ENCODE data around the gene ACTR2.

The ACTR2 gene

DNA sequence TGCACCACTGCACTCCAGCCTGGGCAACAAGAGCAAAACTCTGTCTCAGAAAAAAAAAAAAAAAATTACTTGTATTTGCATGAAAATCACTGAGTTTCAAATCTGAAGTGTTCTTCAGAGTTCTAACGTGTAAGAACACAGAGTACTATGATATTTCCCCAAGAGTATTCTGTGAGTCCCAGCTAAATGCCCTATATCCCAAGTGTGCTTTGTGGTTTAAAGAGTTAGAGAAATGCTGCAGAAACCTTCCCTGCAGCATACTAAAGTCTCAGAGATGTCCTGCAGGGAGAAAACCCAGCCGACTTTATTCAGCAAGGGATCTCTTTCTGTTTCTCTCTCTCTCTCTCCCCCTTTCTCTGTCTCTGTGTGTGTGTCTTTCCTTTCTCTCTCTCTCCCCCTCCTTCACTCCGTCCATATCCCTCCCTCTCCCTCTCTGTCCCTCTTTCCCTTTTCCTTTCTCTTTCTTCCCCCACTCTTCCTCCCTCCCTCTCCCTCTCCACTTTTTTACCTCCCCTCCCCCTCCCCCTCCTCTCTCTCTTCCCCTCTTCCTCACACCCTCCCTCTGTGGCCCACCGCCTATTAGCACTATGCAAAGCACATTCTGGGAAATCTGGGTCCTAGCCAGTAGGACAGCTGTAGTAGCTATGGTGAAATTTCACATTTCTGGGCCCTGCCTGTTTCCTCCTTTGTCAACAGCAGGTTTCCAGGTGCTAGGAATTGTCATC lies 54.2 kb downstream of the ACTR2 start:
- Histone ChIP-seq H3K4me3 (ENCODE audit: low read depth in 1 of 2, low read length in 2 of 2) (no peak overlapping the region), H3K36me3 (ENCODE audit: insufficient read depth, low read length) (no peaks in the 10 kb centered on the region), H3K9ac (ENCODE audit: low read length) (no peak overlapping the region), H3K9me3 (ENCODE audit: low read length) (no peaks in the 10 kb centered on the region), H3K4me1 (ENCODE audit: insufficient read depth, low read length) (no peaks in the 10 kb centered on the region), H3K27ac (ENCODE audit: low read depth, low read length) (no peak overlapping the region), H3K27me3 (ENCODE audit: control insufficient read depth in 1 of 2, insufficient read depth in 2 of 2, low read length in 2 of 2) (no peaks in the 10 kb centered on the region)

DNA sequence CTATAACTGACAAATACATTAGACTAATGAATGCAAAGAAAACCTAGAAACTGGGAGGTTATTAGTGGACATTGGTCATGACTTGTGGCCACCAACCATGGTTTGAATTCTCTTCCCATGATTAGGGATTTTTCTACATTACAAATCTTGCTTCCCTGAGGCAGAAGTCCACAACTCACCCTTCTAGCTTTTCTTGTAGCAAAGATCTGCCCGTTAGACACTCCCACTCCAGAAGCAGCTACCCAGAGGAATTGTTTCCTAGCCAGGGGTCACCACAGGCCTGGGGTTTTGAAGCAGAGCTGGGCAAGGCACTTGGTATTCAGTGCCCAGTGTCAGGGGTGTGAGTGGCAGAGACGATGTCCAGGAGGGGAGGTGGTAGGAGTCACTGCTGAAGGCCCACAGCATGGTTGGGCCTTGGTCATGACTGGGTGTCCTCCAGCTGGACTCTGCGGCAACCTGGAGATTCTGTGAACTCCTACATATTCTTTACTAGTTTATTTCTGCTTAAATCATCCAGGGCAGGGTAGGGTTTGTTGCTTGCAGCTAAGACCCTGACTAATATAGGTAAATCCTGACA lies 54.9 kb downstream of the ACTR2 start:
- no peaks in the 10 kb centered on the region for H3K4me1 ChIP-seq (ENCODE audit: insufficient read depth, low read length)
- no peaks in the 10 kb centered on the region for H3K9me3 ChIP-seq (ENCODE audit: low read length)
- H3K4me3 ChIP-seq (ENCODE audit: low read depth in 1 of 2, low read length in 2 of 2) = no peak overlapping the region
- no peak overlapping the region for H3K9ac ChIP-seq (ENCODE audit: low read length)
- H3K27ac ChIP-seq (ENCODE audit: low read depth, low read length) = no peak overlapping the region
- H3K27me3 ChIP-seq (ENCODE audit: control insufficient read depth in 1 of 2, insufficient read depth in 2 of 2, low read length in 2 of 2) = no peaks in the 10 kb centered on the region
- no peaks in the 10 kb centered on the region for H3K36me3 ChIP-seq (ENCODE audit: insufficient read depth, low read length)

DNA sequence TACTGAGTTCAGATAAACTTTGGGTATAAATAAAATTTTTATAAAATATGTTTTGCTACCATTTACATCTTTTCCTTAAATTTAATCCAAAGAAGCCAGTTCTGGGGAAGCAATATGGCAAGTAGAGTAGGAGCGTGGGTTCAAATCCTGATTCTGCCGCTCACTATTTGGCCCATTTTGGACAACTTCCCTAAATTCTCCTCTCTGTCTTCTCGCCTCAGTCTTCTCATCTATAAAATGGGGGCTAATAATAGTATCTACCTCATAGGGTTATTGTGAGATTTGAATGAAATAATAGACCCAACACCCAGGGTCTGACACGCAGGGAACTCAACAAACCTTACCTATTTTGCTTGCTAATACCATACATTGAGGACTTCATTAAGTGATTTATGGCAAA lies 59.7 kb downstream of the ACTR2 start:
- Histone ChIP-seq H3K36me3 (ENCODE audit: insufficient read depth, low read length) (no peaks in the 10 kb centered on the region), H3K4me3 (ENCODE audit: low read depth in 1 of 2, low read length in 2 of 2) (no peak overlapping the region), H3K9me3 (ENCODE audit: low read length) (no peaks in the 10 kb centered on the region), H3K9ac (ENCODE audit: low read length) (no peak overlapping the region), H3K27ac (ENCODE audit: low read depth, low read length) (no peak overlapping the region), H3K27me3 (ENCODE audit: control insufficient read depth in 1 of 2, insufficient read depth in 2 of 2, low read length in 2 of 2) (no peaks in the 10 kb centered on the region), H3K4me1 (ENCODE audit: insufficient read depth, low read length) (peaks cover 10% of the 10 kb centered on the region)

DNA sequence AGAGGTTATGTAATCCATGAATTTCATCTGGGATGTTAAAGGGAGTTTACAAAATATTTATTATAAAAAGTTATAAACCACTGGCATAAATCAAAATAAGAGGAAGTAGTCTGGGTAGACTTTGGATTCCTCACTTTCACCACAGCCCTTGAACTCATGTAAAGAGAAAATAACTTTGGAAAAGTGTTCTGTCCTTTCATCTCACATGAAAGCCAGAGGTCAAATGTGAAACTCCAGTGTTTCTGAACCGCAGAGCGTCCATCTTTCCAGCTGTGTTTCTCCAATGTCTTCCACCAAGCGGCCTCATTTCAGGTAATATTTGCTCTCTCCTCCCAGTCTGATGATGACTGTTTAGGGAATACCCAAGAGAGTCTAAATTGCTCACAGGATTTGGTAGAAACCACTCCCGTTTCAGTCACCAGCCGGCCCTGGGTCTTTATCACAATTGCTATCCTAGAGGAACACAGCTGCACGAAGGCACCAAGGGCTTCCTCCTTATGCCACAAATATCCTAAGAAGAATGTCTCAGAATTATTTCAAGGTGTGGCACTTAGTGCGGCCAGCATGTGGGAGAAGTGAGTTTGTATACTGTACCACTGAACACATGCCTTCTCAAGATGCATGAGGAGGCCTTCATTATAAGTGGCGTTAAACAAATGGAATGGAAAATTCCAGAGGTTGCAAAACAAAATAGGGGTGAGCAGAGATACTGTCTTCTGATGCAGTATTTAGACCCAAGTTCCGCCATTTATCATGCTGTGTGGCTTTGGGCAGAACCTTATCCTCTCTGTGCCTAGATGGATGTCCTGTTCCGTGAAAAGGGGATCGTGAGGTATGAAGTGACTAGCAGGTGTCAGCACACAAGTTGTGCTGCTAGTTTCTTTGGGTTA lies 63.8 kb downstream of the ACTR2 start:
- Histone ChIP-seq H3K4me3 (ENCODE audit: low read depth in 1 of 2, low read length in 2 of 2) (no peak overlapping the region), H3K4me1 (ENCODE audit: insufficient read depth, low read length) (peaks cover 10% of the 10 kb centered on the region), H3K36me3 (ENCODE audit: insufficient read depth, low read length) (no peaks in the 10 kb centered on the region), H3K27ac (ENCODE audit: low read depth, low read length) (no peak overlapping the region), H3K9me3 (ENCODE audit: low read length) (no peaks in the 10 kb centered on the region), H3K9ac (ENCODE audit: low read length) (no peak overlapping the region), H3K27me3 (ENCODE audit: control insufficient read depth in 1 of 2, insufficient read depth in 2 of 2, low read length in 2 of 2) (no peaks in the 10 kb centered on the region)

DNA sequence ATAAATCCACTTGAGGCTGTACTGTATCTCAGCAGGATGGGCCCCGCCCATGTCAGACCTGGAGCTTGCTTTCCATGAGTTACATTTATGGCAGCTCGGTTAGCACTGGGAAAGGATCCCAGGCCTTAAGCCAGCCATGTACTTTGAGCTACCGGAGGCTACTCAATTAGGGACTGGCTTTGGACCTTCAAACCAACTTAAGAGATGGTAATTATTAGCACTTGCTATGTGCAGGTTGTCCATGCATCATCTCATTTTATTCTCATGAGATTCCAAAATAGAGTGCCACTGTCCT lies 64.4 kb downstream of the ACTR2 start:
- Histone ChIP-seq H3K27me3 (ENCODE audit: control insufficient read depth in 1 of 2, insufficient read depth in 2 of 2, low read length in 2 of 2) (no peaks in the 10 kb centered on the region), H3K4me3 (ENCODE audit: low read depth in 1 of 2, low read length in 2 of 2) (no peak overlapping the region), H3K4me1 (ENCODE audit: insufficient read depth, low read length) (peaks cover 10% of the 10 kb centered on the region), H3K9me3 (ENCODE audit: low read length) (no peaks in the 10 kb centered on the region), H3K36me3 (ENCODE audit: insufficient read depth, low read length) (no peaks in the 10 kb centered on the region), H3K9ac (ENCODE audit: low read length) (no peak overlapping the region), H3K27ac (ENCODE audit: low read depth, low read length) (no peak overlapping the region)

DNA sequence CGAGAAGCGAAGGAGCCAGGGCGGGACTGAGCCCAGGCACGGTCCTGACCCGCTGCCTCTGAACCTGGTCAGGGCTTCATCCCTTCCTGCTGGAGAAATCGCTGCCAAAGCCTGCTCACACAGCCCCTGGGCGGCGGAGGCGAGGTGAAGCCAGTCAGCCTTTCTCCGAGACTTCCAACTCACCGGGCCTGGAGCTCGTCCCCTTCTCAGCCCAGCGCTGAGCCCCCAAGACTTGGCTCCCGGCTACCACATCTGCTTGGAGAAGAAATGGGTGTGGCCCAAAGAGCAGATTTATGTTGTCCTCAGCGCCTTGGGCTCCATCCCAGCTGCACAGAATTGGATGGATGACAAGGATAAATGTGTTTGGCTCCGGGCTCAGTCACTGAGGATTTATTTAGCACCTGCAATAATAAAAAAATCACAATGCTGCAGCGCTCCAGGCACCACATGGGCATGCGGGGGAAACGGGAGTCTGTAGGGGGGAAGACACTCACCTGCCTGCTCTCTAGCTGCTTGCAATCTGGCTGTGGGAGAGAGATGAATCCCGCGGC lies 64.9 kb downstream of the ACTR2 start:
- H3K27me3 ChIP-seq (ENCODE audit: control insufficient read depth in 1 of 2, insufficient read depth in 2 of 2, low read length in 2 of 2) = no peaks in the 10 kb centered on the region
- H3K36me3 ChIP-seq (ENCODE audit: insufficient read depth, low read length) = no peaks in the 10 kb centered on the region
- H3K4me1 ChIP-seq (ENCODE audit: insufficient read depth, low read length) = peaks cover 10% of the 10 kb centered on the region
- no peak overlapping the region for H3K27ac ChIP-seq (ENCODE audit: low read depth, low read length)
- no peaks in the 10 kb centered on the region for H3K9me3 ChIP-seq (ENCODE audit: low read length)
- H3K9ac ChIP-seq (ENCODE audit: low read length) = no peak overlapping the region
- no peak overlapping the region for H3K4me3 ChIP-seq (ENCODE audit: low read depth in 1 of 2, low read length in 2 of 2)

DNA sequence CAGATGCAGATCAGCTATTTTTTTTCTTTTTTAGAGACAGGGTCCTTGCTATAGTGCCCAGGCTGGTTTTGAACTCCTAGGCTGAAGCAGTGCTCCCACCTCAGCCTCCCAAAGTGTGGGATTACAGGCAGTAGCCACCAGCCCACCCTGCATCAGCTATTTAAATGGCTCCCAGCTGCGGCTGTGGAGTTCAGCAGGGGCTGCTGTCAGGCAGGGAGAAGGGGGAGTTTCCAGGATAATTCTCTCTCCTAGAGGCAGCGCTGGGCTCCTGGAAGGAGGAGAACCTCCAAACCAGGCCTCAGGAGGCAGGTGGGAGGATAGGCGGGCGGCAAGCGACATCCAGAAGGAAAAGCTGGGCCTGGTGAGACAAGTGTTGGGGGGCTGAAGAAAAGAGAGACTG lies 65.7 kb downstream of the ACTR2 start:
- H3K36me3 ChIP-seq (ENCODE audit: insufficient read depth, low read length) = no peaks in the 10 kb centered on the region
- no peaks in the 10 kb centered on the region for H3K9me3 ChIP-seq (ENCODE audit: low read length)
- H3K9ac ChIP-seq (ENCODE audit: low read length) = no peak overlapping the region
- H3K4me1 ChIP-seq (ENCODE audit: insufficient read depth, low read length) = peaks cover 10% of the 10 kb centered on the region
- no peak overlapping the region for H3K27ac ChIP-seq (ENCODE audit: low read depth, low read length)
- no peaks in the 10 kb centered on the region for H3K27me3 ChIP-seq (ENCODE audit: control insufficient read depth in 1 of 2, insufficient read depth in 2 of 2, low read length in 2 of 2)
- no peak overlapping the region for H3K4me3 ChIP-seq (ENCODE audit: low read depth in 1 of 2, low read length in 2 of 2)

DNA sequence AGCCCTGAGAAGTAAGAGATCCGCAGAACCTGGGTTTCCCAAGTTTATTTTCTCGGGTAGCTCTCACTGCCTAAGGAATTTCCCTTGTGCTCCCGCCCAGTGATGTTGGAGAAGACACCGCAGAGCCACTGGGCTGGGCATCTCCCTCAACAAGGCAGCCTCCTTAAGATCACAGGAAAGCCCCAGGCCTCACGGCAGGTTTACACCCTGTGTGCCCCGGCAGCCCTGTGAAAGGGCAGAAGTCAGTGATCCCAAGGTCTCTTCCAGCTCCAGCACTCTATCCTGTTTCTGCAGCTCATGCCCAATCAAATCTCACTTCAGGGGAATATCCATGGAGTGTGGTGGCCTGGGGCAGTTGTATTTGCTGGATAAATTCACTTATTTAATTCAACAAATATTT lies 66.5 kb downstream of the ACTR2 start:
- Histone ChIP-seq H3K4me1 (ENCODE audit: insufficient read depth, low read length) (peaks cover 10% of the 10 kb centered on the region), H3K9me3 (ENCODE audit: low read length) (no peaks in the 10 kb centered on the region), H3K36me3 (ENCODE audit: insufficient read depth, low read length) (no peaks in the 10 kb centered on the region), H3K4me3 (ENCODE audit: low read depth in 1 of 2, low read length in 2 of 2) (no peak overlapping the region), H3K9ac (ENCODE audit: low read length) (no peak overlapping the region), H3K27ac (ENCODE audit: low read depth, low read length) (no peak overlapping the region), H3K27me3 (ENCODE audit: control insufficient read depth in 1 of 2, insufficient read depth in 2 of 2, low read length in 2 of 2) (no peaks in the 10 kb centered on the region)

DNA sequence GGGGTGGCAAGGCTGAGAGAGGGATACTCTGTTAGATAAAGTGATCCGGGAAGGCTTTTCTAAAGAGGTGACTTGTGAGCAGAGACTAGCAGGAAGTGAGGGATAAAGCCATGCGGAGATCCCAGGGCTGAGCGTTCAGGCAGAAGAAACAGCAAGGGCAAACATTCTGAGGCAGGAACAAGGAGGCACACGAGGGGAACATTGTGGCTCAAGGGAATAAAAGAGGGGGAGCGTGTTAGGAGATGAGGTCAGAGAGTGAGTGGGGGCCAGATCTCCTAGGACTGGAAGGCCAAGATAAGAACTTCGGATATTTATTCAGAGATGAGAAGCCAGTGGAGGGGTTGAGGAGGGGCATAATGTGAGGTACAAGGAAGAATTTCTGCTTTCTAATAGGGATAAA lies 67.1 kb downstream of the ACTR2 start:
- H3K36me3 ChIP-seq (ENCODE audit: insufficient read depth, low read length) = no peaks in the 10 kb centered on the region
- H3K27ac ChIP-seq (ENCODE audit: low read depth, low read length) = no peak overlapping the region
- peaks cover 10% of the 10 kb centered on the region for H3K4me1 ChIP-seq (ENCODE audit: insufficient read depth, low read length)
- H3K27me3 ChIP-seq (ENCODE audit: control insufficient read depth in 1 of 2, insufficient read depth in 2 of 2, low read length in 2 of 2) = no peaks in the 10 kb centered on the region
- no peak overlapping the region for H3K9ac ChIP-seq (ENCODE audit: low read length)
- no peak overlapping the region for H3K4me3 ChIP-seq (ENCODE audit: low read depth in 1 of 2, low read length in 2 of 2)
- H3K9me3 ChIP-seq (ENCODE audit: low read length) = no peaks in the 10 kb centered on the region

DNA sequence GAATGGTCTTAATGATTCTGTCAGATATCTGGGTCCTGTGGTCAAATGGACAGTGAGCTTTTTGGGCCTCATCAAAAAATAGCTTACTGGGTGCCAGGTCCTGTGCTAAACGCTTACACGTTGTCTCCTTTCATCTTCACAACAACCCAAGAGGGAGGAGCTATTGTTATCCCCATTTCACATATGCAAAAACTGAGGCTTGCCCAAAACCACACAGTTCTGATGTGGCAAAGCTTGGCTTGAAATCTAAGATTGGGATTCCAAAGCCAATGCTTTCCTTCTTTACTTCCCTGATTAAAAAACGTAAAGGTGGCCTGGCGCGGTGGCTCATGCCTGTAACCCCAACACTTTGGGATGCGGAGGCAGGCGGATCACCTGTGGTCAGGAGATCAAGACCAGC lies 69.3 kb downstream of the ACTR2 start:
- H3K36me3 ChIP-seq (ENCODE audit: insufficient read depth, low read length) = no peaks in the 10 kb centered on the region
- H3K4me1 ChIP-seq (ENCODE audit: insufficient read depth, low read length) = peaks cover 23% of the 10 kb centered on the region
- H3K27me3 ChIP-seq (ENCODE audit: control insufficient read depth in 1 of 2, insufficient read depth in 2 of 2, low read length in 2 of 2) = no peaks in the 10 kb centered on the region

DNA sequence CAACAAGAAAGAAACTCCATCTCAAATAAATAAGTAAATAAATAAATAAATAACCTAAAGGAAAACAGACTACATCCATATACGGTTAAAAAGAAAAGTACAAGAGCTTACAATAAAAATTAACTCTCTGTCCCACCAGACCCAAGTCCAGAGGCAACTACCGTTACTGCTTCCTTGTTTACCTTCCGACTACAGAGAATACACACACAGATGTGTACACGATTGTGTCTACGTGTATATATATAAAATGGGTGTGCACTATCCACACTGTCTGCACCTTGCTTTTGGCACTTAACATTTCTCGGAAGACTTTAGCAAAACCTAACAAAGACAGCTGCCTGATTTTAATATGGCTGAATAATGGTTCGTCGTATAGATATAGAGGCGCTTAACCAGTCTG lies 69.9 kb downstream of the ACTR2 start:
- peaks cover 24% of the 10 kb centered on the region for H3K4me1 ChIP-seq (ENCODE audit: insufficient read depth, low read length)
- no peaks in the 10 kb centered on the region for H3K36me3 ChIP-seq (ENCODE audit: insufficient read depth, low read length)
- no peak overlapping the region for H3K4me3 ChIP-seq (ENCODE audit: low read depth in 1 of 2, low read length in 2 of 2)
- H3K27me3 ChIP-seq (ENCODE audit: control insufficient read depth in 1 of 2, insufficient read depth in 2 of 2, low read length in 2 of 2) = no peaks in the 10 kb centered on the region
- no peak overlapping the region for H3K9ac ChIP-seq (ENCODE audit: low read length)
- no peaks in the 10 kb centered on the region for H3K9me3 ChIP-seq (ENCODE audit: low read length)
- H3K27ac ChIP-seq (ENCODE audit: low read depth, low read length) = no peak overlapping the region

More for the DNA sequence above, 69.3 kb downstream of the ACTR2 start:
- H3K9ac ChIP-seq (ENCODE audit: low read length) = no peak overlapping the region
- no peak overlapping the region for H3K27ac ChIP-seq (ENCODE audit: low read depth, low read length)
- no peak overlapping the region for H3K4me3 ChIP-seq (ENCODE audit: low read depth in 1 of 2, low read length in 2 of 2)
- H3K9me3 ChIP-seq (ENCODE audit: low read length) = no peaks in the 10 kb centered on the region

Measured in muscle layer of colon (tissue), 2 donors.